Ovary (tissue), 9 donors: ENCODE results near the gene NDST4. TPM values are rescaled to one million over a fixed set of nuclear protein-coding genes. Genes with fewer than 3 reads are reported as not detected.

ENCODE experiments used
- DNase-seq, 5 donors: peaks; one replicate each; pipeline ENCODE4 v3.0.0-alpha.2; 2019 to 2020
- H3K27ac ChIP-seq, 2 donors: fragments of 200-600 bp; one replicate each; pipeline versions ENCODE4 v1.5.1 to v1.8.0; 2019 to 2022
- H3K27me3 ChIP-seq: fragments of 200-600 bp; one replicate; pipeline ENCODE4 v1.8.0; 2022
- H3K36me3 ChIP-seq: fragments of 200-600 bp; sonication (generic); one replicate; pipeline ENCODE4 v1.5.1; 2019
- H3K4me1 ChIP-seq: one replicate; pipeline ENCODE4 v1.8.1; 2013; ENCODE audit warnings: mild to moderate bottlenecking, moderate library complexity; ENCODE audit not compliant: insufficient read depth
- H3K4me3 ChIP-seq: fragments of 200-600 bp; sonication (generic); one replicate; pipeline ENCODE4 v1.5.1; 2017
- H3K9me3 ChIP-seq, 2 donors: fragments of 200-600 bp in 1 of 2; sonication (generic) in 1 of 2; one replicate each; pipeline versions ENCODE4 v1.5.1 to v1.8.1; 2013 to 2019; ENCODE audit warnings: mild to moderate bottlenecking in 1 of 2, moderate library complexity in 1 of 2
- CTCF ChIP-seq, 3 donors: fragments of 450-650 bp in 2 of 3; fragments of 200-600 bp in 1 of 3; IDR thresholded peaks; one replicate each; pipeline versions ENCODE4 v1.5.1 to v1.8.0; 2016 to 2022; ENCODE audit warnings: antibody characterized with exemption in 3 of 3, mild to moderate bottlenecking in 1 of 3
- EP300 ChIP-seq: sonication (generic); formaldehyde crosslinking; IDR thresholded peaks from one replicate; pipeline ENCODE4 v1.6.1; 2017; ENCODE audit warnings: antibody characterized with exemption
- POLR2A ChIP-seq: fragments of 450-650 bp; IDR thresholded peaks from one replicate; pipeline ENCODE4 v1.6.1; 2017; ENCODE audit warnings: antibody characterized with exemption, mild to moderate bottlenecking, moderate library complexity
- WGBS, 3 donors: extraction: QIAGEN DNeasy Blood & Tissue Kit in 1 of 3; methylation state at CpG; one replicate each; pipeline versions ENCODE4 v1.1.5 to v1.1.7; 2013 to 2017; 5-methylcytosine and 5-hydroxymethylcytosine counted together
- intact Hi-C, 4 donors: fragments of 100-400 bp; cut with DNase I; formaldehyde crosslinking; loops; one replicate each; pipeline versions ENCODE4 v1.11.0 to v1.15.1; 2022 to 2023
- polyA plus RNA-seq, 2 donors: library from polyadenylated mRNA; stranded (reverse); fragments of 200-250 nt in 1 of 2; fragments of 350-450 nt in 1 of 2; fragmentation: Illumina TruSeq in 1 of 2; extraction: RNeasy Lipid Tissue Mini Kit (QIAGEN cat#74804) in 1 of 2; gene quantifications; one replicate each; pipeline ENCODE4 v1.2.3, GENCODE V29; 2013 to 2014
- total RNA-seq, 7 donors: library from RNA; depleted of rRNA in 2 of 7; stranded (reverse); fragments of >200 nt in 2 of 7; fragmentation: NEBNext Ultra II Directional in 3 of 7; extraction: Animal tissue kit (Norgen Biotek cat#: 25700) in 3 of 7; gene quantifications; one replicate each; pipeline versions ENCODE4 v1.1.0 to v1.2.4, GENCODE V29; 2016 to 2023
- donor health status: DM: no; HTN: no; CAD: no; lungs with moderate emphysema.
- donor health status: DM: no; HTN: no; CAD: no.
- donor health status: Bipolar disorder and iron deficiency.
- donor health status: DM: yes; HTN: yes; CAD: no.
- donor health status: DM: no; HTN: no; CAD: no.
- donor health status: DM: yes; HTN: yes; CAD: no.

The NDST4 gene
- total and polyA plus RNA-seq, 9 donors, result 0.12 to 2.9 (median 0.72) TPM

- WGBS, 3 donors, result 59 to 65% (median 60%) methylated on average over 4 of the region's 4 CpGs
- intact Hi-C loops, result no loop called here
- Histone ChIP-seq H3K4me3 (no peak overlapping the region), H3K27ac (no peak overlapping the region), H3K9me3 (no peaks in the 10 kb centered on the region), H3K4me1 (no peaks in the 10 kb centered on the region), H3K27me3 (no peaks in the 10 kb centered on the region), H3K36me3 (no peaks in the 10 kb centered on the region)
- DNase-seq, result peak in 3 of 5 donors; percentile 9 to 17 (median 17)
- TF ChIP-seq CTCF (IDR thresholded peaks at IDR 0.05) (no peak), EP300 (no peak), POLR2A (no peak)
Measured at GRCh38 chr4:115110191-115111181, 2.9 kb downstream of the NDST4 start.

GRCh38 chr4:115108850-115109249 is 4.6 kb downstream of the NDST4 start:
- Histone ChIP-seq H3K9me3 (no peaks in the 10 kb centered on the region), H3K4me1 (no peaks in the 10 kb centered on the region), H3K36me3 (no peaks in the 10 kb centered on the region), H3K27me3 (no peaks in the 10 kb centered on the region), H3K4me3 (no peak overlapping the region), H3K27ac (no peak overlapping the region)
- no peak for DNase-seq
- intact Hi-C loops, result loop anchor here in 1 of 4 donors (2.0 kb wide), 1 partner anchor 30 kb away; no protein-coding TSS in a partner anchor
- TF ChIP-seq POLR2A, result no peak

GRCh38 chr4:115107411-115107810 is 6.0 kb downstream of the NDST4 start:
- intact Hi-C loops, result no loop called here
- Histone ChIP-seq H3K36me3 (no peaks in the 10 kb centered on the region), H3K4me3 (no peak overlapping the region), H3K27ac (no peak overlapping the region), H3K27me3 (no peaks in the 10 kb centered on the region), H3K4me1 (no peaks in the 10 kb centered on the region), H3K9me3 (no peaks in the 10 kb centered on the region)
- no peak for DNase-seq
- TF ChIP-seq CTCF (IDR thresholded peaks at IDR 0.05) (no peak), EP300 (no peak)

GRCh38 chr4:115101675-115102074 is 11.7 kb downstream of the NDST4 start:
- H3K27me3 ChIP-seq, result no peaks in the 10 kb centered on the region

More at GRCh38 chr4:115101675-115102074, 11.7 kb downstream of the NDST4 start:
- no peak overlapping the region for H3K4me3 ChIP-seq
- no peak for DNase-seq
- no peaks in the 10 kb centered on the region for H3K36me3 ChIP-seq
- no peaks in the 10 kb centered on the region for H3K9me3 ChIP-seq
- 72 to 78% (median 77%) methylated on average over 3 of the region's 3 CpGs for WGBS, 3 donors
- H3K4me1 ChIP-seq, result no peaks in the 10 kb centered on the region
- TF ChIP-seq EP300 (no peak), CTCF (IDR thresholded peaks at IDR 0.05) (no peak), POLR2A (no peak)
- intact Hi-C loops, result no loop called here
- H3K27ac ChIP-seq, result no peak overlapping the region
